GM20000 (cell line): ENCODE measurements around the gene ADAM8.

Source experiments
- DNase-seq: peaks from one replicate; pipeline ENCODE4 v3.0.0; 2012; ENCODE audit warnings: low spot score
- TF ChIP-seq, protein P1 (sequence below): IDR thresholded peaks from 2 replicates; pipeline ENCODE4 v1.5.1; 2012; ENCODE audit warnings: mild to moderate bottlenecking, control low read depth; ENCODE audit errors: extremely low read depth, missing control alignments

Gene ADAM8

DNA sequence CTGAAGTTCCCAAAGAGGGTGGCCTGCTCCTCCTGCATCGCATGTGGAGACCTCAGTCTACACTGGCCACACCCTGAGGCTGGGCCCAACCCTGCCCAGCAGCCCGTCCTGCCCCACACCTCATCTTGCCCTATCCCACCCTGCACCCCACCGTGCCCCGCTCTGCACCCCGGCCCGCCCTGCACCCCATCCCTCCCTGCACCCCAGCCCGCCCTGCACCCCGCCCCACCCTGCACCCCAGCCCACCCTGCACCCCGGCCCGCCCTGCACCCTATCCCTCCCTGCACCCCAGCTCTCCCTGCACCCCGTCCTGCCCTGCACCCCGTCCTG, 24.5 kb downstream of the ADAM8 start:
- TF ChIP-seq, protein P1, sequence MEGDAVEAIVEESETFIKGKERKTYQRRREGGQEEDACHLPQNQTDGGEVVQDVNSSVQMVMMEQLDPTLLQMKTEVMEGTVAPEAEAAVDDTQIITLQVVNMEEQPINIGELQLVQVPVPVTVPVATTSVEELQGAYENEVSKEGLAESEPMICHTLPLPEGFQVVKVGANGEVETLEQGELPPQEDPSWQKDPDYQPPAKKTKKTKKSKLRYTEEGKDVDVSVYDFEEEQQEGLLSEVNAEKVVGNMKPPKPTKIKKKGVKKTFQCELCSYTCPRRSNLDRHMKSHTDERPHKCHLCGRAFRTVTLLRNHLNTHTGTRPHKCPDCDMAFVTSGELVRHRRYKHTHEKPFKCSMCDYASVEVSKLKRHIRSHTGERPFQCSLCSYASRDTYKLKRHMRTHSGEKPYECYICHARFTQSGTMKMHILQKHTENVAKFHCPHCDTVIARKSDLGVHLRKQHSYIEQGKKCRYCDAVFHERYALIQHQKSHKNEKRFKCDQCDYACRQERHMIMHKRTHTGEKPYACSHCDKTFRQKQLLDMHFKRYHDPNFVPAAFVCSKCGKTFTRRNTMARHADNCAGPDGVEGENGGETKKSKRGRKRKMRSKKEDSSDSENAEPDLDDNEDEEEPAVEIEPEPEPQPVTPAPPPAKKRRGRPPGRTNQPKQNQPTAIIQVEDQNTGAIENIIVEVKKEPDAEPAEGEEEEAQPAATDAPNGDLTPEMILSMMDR = no peak
- DNase-seq = no peak

DNA sequence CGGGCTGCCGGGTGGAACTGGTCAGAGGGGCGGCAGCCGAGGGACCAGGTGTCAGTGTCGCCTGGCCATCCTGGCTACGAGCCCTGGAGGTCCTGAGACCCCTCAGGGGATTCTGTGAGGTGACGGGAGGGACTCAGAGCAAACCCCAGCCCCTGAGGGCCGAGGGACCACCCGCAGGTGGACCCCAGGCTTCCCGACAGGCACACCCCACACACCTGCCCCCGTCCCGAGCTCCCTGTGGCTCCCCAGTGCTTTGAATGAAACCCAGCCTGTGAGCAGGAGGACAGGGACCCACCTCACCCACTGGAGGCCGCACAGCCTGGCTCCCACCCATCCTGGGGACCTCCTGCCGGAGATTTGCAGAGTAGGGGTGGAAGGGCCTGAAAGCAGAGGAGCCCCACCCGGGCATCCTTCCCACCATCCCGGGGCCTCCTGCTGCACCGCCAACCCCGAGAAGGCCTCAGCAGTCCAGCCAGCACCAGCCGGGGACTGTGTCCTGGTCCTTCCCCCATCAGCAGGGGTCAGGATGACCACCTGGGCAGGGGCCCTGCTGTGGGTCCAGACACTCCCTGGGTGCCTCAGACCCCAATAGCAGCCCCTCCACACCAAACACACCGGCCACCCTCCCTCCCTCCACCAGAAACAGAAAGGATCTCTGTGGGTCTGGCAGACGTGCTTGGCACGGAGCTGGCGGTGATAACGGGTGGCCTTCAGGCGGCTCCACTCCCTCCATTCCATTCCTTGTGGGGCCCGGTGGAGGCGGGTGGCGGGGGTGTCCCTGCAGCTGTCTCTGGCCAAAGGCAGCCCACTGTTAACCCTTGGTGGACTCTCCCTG, 25.1 kb downstream of the ADAM8 start:
- DNase-seq = no peak
- TF ChIP-seq, protein P1 = no peak

DNA sequence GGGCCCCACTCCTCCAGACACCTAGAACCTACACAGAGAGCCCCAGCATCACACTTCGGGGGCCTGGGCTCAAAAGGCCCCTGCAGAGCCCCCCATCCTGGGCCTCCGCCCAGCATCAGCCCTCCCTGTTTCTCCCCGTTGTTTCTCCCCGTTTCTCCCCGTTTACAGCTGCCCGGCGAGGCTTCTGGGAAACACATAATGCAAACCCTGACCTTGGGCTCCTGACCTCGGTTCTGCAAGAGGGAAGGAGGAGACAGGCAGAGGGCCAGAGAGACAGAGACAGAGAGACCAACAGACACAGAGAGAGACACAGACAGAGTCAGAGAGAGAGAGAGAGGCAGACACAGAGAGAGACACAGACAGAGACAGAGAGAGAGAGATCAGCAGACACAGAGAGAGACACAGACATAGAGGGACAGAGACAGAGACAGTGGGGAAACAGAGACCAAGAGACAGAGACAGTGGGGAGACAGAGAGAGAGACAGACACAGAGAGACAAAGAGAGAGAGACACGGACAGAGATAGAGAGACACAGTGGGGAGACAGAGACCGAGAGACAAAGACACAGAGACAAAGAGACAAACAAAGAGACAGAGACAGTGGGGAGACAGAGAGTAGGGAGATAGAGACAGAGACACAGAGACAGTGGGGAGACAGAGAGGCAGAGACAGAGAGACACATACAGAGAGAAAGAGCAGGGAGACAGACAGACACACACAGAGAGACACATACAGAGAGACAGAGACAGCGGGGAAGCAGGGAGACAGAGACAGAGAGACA, 26.5 kb downstream of the ADAM8 start:
- DNase-seq = no peak
- TF ChIP-seq, protein P1 = no peak

DNA sequence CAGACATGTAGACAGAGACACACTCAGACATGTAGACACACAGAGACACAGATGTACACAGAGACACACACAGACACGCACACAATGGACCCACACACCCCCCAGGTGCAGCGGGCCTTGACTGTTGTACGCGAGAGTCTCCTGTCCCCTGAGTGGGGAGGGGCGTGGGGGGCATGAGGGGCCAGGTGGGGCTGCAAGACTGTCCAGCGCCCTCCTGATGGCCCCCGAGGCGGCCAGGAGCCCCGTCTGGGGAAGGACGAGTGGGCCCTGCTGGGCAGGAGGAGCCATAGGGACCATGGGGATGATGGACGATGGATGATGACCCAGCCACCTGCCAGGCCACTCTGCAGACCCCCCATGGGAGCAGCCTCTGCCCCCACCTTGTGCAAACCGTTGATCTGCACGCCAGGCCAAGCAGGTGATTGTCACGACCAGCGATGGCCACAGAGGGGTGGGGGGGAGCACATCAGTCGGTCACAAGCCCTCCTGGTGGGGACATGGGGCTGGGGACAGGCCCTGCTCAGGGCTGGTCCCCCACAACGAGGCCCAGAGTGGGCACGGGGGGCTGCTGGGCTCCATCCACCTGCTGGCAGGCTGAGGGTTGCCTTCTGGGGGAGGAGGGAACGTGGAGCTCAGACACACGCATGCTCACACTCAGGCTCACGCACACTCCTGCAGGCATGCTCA, 27.4 kb downstream of the ADAM8 start:
- no peak for DNase-seq
- TF ChIP-seq, protein P1 = no peak

DNA sequence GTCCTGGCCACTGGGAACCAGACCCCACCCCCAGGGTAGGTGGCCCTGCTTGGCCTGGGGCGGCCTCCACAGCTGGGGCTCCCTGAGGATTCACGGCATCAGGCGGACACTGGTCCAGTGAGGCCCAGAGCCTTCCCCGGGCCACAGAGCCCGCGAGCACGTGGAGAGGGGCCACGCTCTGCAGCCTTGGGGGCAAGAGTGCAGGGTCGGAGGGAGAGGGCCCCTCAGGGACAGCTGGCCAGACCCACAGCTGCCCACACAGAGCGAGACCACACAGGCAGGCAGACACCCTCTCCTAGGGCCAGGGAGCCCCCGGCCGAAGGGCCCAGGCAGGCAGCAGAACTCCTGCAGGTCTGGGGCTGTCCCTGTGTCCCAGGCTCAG, 28.3 kb downstream of the ADAM8 start:
- DNase-seq = no peak
- TF ChIP-seq, protein P1 = no peak

DNA sequence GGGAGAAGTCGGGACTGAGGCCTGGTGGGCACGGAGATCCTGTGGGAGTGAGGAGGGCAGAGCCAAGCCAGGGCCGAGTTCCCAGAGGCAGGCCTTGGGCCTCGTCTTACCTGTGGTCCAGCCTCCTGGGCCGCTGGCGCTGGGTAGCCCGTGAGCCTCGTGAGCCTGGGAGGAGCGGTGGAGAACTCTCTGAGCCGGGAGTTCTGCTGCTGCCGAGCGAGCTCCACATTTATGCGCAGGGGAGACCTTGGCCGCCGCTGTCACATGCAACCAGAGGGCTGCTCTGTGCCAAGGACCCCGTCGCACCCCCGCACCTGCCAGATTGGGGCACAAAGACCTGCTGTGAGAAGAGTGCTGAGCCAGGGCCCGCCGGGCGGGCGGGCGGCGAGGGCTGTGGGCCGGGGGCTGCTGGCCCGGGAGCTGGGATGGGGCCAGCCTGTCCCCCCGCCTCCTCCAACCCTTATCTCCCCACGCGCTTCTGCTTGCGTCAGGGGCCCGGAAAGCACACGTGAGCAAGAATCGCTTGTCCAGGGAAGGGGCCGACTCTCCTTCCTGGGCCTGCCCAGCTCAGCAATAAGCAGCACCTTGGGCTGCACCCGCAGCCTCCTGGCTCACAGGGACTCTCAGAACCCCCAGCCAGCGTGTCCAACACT, 28.9 kb downstream of the ADAM8 start:
- no peak for DNase-seq

More for the DNA sequence above, 28.9 kb downstream of the ADAM8 start:
- TF ChIP-seq, protein P1 = no peak
